SH-SY5Y (cell line): Measurements from ENCODE around the gene TTC39C.

Source experiments
- GATA2 ChIP-seq: IDR thresholded peaks from 2 replicates; pipeline ENCODE4 v1.6.1; 2011; ENCODE audit warnings: mild to moderate bottlenecking, low read depth, low read length
- GATA3 ChIP-seq: IDR thresholded peaks from 2 replicates; pipeline ENCODE4 v1.6.1; 2011; ENCODE audit warnings: low read depth, mild to moderate bottlenecking, low read length, moderate library complexity

- TF ChIP-seq GATA2 (no peak), GATA3 (no peak)
These were observed 42.0 kb downstream of the TTC39C start for GRCh38 chr18:24056506-24056905.
